DND-41 (cell line): Measurements from ENCODE around the gene CDC6.

ENCODE experiments used
- EZH2 ChIP-seq: IDR thresholded peaks from 3 replicates; pipeline ENCODE4 v1.6.1; 2012; ENCODE audit warnings: borderline replicate concordance, low read depth, mild to moderate bottlenecking, moderate library complexity, low read length, inconsistent platforms; ENCODE audit not compliant: severe bottlenecking
- TF ChIP-seq, protein P1 (sequence below): IDR thresholded peaks from 2 replicates; pipeline ENCODE4 v1.5.1; 2012; ENCODE audit warnings: borderline replicate concordance, low read length, moderate library complexity, mild to moderate bottlenecking; ENCODE audit not compliant: poor library complexity, severe bottlenecking; ENCODE audit errors: extremely low read depth

DNA sequence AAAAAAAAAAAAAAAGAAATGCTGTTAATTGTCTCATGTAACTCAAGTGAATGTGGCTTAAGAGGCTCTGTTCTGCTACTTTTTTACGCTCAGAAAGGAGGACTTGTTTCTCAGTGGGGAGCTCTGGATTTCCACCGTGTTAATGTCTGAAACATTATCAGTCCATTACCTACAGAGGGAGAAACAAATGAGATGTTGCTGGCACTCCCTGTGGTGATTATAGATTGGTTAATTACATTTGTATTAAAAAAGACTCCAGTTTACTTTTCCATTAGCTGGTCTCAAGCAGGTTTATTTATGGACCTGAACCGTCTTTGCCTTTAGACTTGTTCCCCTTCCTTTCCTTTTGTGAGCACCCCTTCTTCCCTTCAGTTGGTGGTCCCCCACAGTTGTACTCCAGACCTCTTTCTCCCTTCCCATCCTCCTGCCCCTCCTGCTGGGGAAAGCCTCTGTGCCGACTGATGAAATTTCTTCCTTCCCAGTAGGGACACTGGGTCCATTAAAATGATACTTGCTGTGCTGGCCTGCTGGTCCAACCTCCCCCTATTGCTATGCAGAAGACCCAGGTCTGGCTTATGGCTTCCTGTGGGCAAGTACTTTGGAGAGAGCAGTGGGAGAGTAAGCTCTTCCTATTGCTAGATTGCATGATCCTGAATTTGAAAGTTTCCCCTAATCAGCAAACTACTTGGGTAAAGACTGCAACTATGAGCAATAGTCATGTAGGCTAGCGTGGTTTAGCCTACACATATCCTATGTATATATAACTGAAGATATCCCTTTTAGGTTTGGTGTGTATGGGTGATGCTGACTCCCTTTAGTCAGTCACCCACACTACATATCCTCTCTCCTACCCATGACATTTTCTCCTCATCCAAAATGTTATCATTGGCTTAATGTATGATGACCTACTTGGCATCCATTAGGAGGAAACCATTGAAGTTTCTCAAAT lies 8.1 kb downstream of the CDC6 start:
- TF ChIP-seq, protein P1, sequence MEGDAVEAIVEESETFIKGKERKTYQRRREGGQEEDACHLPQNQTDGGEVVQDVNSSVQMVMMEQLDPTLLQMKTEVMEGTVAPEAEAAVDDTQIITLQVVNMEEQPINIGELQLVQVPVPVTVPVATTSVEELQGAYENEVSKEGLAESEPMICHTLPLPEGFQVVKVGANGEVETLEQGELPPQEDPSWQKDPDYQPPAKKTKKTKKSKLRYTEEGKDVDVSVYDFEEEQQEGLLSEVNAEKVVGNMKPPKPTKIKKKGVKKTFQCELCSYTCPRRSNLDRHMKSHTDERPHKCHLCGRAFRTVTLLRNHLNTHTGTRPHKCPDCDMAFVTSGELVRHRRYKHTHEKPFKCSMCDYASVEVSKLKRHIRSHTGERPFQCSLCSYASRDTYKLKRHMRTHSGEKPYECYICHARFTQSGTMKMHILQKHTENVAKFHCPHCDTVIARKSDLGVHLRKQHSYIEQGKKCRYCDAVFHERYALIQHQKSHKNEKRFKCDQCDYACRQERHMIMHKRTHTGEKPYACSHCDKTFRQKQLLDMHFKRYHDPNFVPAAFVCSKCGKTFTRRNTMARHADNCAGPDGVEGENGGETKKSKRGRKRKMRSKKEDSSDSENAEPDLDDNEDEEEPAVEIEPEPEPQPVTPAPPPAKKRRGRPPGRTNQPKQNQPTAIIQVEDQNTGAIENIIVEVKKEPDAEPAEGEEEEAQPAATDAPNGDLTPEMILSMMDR = no peak
- TF ChIP-seq EZH2 = no peak
